ENCODE data around the gene KRT1.

- TF ChIP-seq EZH2 (IDR thresholded peaks at IDR 0.05; ENCODE audit: borderline replicate concordance, insufficient read depth, low read depth, low read length, poor library complexity, severe bottlenecking) = no peak
- no peak for TF ChIP-seq CTCF (IDR thresholded peaks at IDR 0.05)
Measured at GRCh38 chr12:52728374-52728773, 48.2 kb upstream of the KRT1 start.
